A549 (cell line): ENCODE measurements around the gene CRTC3. TPM values are rescaled to one million over a fixed set of nuclear protein-coding genes. Genes with fewer than 3 reads are reported as not detected.

Experiments
- ATAC-seq, 2 experiments: fragments of 200-7000 bp in 1 of 2; fragments of >200 bp in 1 of 2; cut with Nextera tagmentation in 1 of 2; cut with Tn5 transposase in 1 of 2; 3 replicates each; pipeline versions ENCODE4 v1.8.0 to v1.9.1; 2018 to 2020; ENCODE audit warnings: mild to moderate bottlenecking in 1 of 2, moderate library complexity in 1 of 2
- CTCF ChIA-PET: fragments of 300-600 bp; sonication (Branson Sonifier 250); formaldehyde crosslinking; extraction: SDS; loops from one replicate; lab custom pipeline; 2021; ENCODE audit warnings: antibody characterized with exemption, inconsistent platforms; lab: Yijun Ruan, JAX
- POLR2A ChIA-PET: fragments of 350-600 bp; formaldehyde crosslinking; extraction: SDS; loops from one replicate; lab custom pipeline; 2021; ENCODE audit warnings: antibody characterized with exemption, inconsistent platforms; lab: Yijun Ruan, JAX
- DNase-seq, 2 experiments: peaks; one replicate each; pipeline versions ENCODE4 v3.0.0 to v3.0.0-alpha.2; 2011 to 2016; ENCODE audit warnings: low read depth in 1 of 2, low spot score in 1 of 2
- FAIRE-seq: peaks from 2 replicates; lab custom pipeline; 2011; peaks lifted over from hg19 to GRCh38; lab: Jason Lieb, UNC
- H3K27ac ChIP-seq, 2 experiments: fragments of >200 bp; sonication (Bioruptor Twin); formaldehyde crosslinking; 3 replicates each; pipeline ENCODE4 v1.5.1; 2016 to 2017
- H3K4me1 ChIP-seq: fragments of >200 bp; sonication (Bioruptor Twin); formaldehyde crosslinking; 3 replicates; pipeline ENCODE4 v1.6.1; 2016
- H3K4me2 ChIP-seq: fragments of >200 bp; sonication (Bioruptor Twin); formaldehyde crosslinking; 3 replicates; pipeline ENCODE4 v1.6.1; 2016
- H3K4me3 ChIP-seq: fragments of >200 bp; sonication (Bioruptor Twin); formaldehyde crosslinking; 3 replicates; pipeline ENCODE4 v1.5.1; 2016
- H3K9me3 ChIP-seq: fragments of >200 bp; sonication (Bioruptor Twin); formaldehyde crosslinking; 3 replicates; pipeline ENCODE4 v1.6.1; 2016
- BHLHE40 ChIP-seq: IDR thresholded peaks from 2 replicates; pipeline ENCODE4 v1.6.1; 2012; ENCODE audit warnings: low read depth, low read length, inconsistent platforms
- CBX2 ChIP-seq: fragments of 200-600 bp; sonication (generic); IDR thresholded peaks from 2 replicates; pipeline ENCODE4 v1.6.1; 2016; ENCODE audit warnings: low read depth, mild to moderate bottlenecking, borderline replicate concordance
- CBX8 ChIP-seq: fragments of 200-600 bp; sonication (generic); IDR thresholded peaks from 2 replicates; pipeline ENCODE4 v1.6.1; 2016
- EHMT2 ChIP-seq: fragments of 200-600 bp; sonication (generic); IDR thresholded peaks from 2 replicates; pipeline ENCODE4 v1.6.1; 2016; ENCODE audit warnings: antibody characterized with exemption, low read depth, mild to moderate bottlenecking, moderate library complexity
- EP300 ChIP-seq, 2 experiments: fragments of >200 bp; sonication (Bioruptor Twin); formaldehyde crosslinking; IDR thresholded peaks; 2 replicates in 1 of 2; 3 replicates in 1 of 2; pipeline ENCODE4 v1.6.1; 2016 to 2017
- FOSL2 ChIP-seq, 2 experiments: fragments of 450-650 bp in 1 of 2; fragments of >200 bp in 1 of 2; sonication (Bioruptor Twin) in 1 of 2; formaldehyde crosslinking; IDR thresholded peaks; 2 replicates each; pipeline versions ENCODE4 v1.5.0 to v1.6.1; 2016 to 2020; ENCODE audit warnings: mild to moderate bottlenecking in 1 of 2, moderate library complexity in 1 of 2
- GATA3 ChIP-seq: IDR thresholded peaks from 2 replicates; pipeline ENCODE4 v1.6.1; 2012; ENCODE audit warnings: borderline replicate concordance
- HEYL ChIP-seq: fragments of 250-450 bp; sonication (Bioruptor Pico); IDR thresholded peaks from 2 replicates; pipeline ENCODE4 v1.8.0; 2021; ENCODE audit warnings: mild to moderate bottlenecking, moderate library complexity
- HOXA7 ChIP-seq: fragments of 250-450 bp; sonication (Bioruptor Pico); IDR thresholded peaks from 2 replicates; pipeline ENCODE4 v1.5.0; 2020; ENCODE audit warnings: mild to moderate bottlenecking, moderate library complexity
- JUNB ChIP-seq: fragments of >200 bp; sonication (Bioruptor Twin); formaldehyde crosslinking; IDR thresholded peaks from 2 replicates; pipeline ENCODE4 v1.6.1; 2016
- NPAS2 ChIP-seq: fragments of 250-450 bp; sonication (Bioruptor Pico); IDR thresholded peaks from 2 replicates; pipeline ENCODE4 v1.8.0; 2022; ENCODE audit warnings: mild to moderate bottlenecking, moderate library complexity, borderline replicate concordance
- PHF8 ChIP-seq: fragments of 200-600 bp; sonication (generic); IDR thresholded peaks from 2 replicates; pipeline ENCODE4 v1.6.1; 2016; ENCODE audit warnings: low read depth, mild to moderate bottlenecking, antibody characterized with exemption, moderate library complexity, borderline replicate concordance
- POLR2A ChIP-seq: IDR thresholded peaks from 2 replicates; pipeline ENCODE4 v1.6.1; 2012; ENCODE audit warnings: mild to moderate bottlenecking, low read length
- POLR2AphosphoS2 ChIP-seq: conservative IDR thresholded peaks from 2 replicates; pipeline ENCODE4 v1.6.1; 2012; ENCODE audit warnings: low read length, improper control_type of control experiment, inconsistent platforms
- RARB ChIP-seq: fragments of 250-450 bp; sonication (Bioruptor Pico); IDR thresholded peaks from 2 replicates; pipeline ENCODE4 v1.8.0; 2021; ENCODE audit warnings: mild to moderate bottlenecking, moderate library complexity
- RFX5 ChIP-seq: fragments of 450-650 bp; IDR thresholded peaks from 2 replicates; pipeline ENCODE4 v1.7.1; 2014; ENCODE audit warnings: antibody characterized with exemption, mild to moderate bottlenecking, moderate library complexity
- SMC3 ChIP-seq: fragments of >200 bp; sonication (Bioruptor Twin); formaldehyde crosslinking; IDR thresholded peaks from 3 replicates; pipeline ENCODE4 v1.6.1; 2018; ENCODE audit warnings: inconsistent platforms
- SREBF2 ChIP-seq: fragments of 450-650 bp; IDR thresholded peaks from 2 replicates; pipeline ENCODE4 v1.6.1; 2014; ENCODE audit warnings: mild to moderate bottlenecking, moderate library complexity
- ZC3H11A ChIP-seq: fragments of 450-650 bp; IDR thresholded peaks from 2 replicates; pipeline ENCODE4 v1.6.1; 2014; ENCODE audit warnings: antibody characterized with exemption, mild to moderate bottlenecking
- WGBS: methylation state at CpG from one replicate; pipeline ENCODE4 v1.1.6; 2017; ENCODE audit errors: missing lambda C conversion rate; 5-methylcytosine and 5-hydroxymethylcytosine counted together
- polyA plus RNA-seq, 4 experiments: library from polyadenylated mRNA; depleted of rRNA in 3 of 4; stranded (reverse); fragments of >200 nt; fragmentation: RNase III in 1 of 4; extraction: RNeasy Plus Mini Kit Qiagen cat#74134 plus additional on column Dnase treatment in 1 of 4; gene quantifications; 2 replicates in 3 of 4; 3 replicates in 1 of 4; pipeline ENCODE4 v1.2.3, GENCODE V29; 2011 to 2017
- TF ChIP-seq, protein P1 (sequence below): fragments of 250-450 bp; sonication (Bioruptor Pico); IDR thresholded peaks from 2 replicates; pipeline ENCODE4 v1.5.0; 2020; ENCODE audit warnings: low read depth, mild to moderate bottlenecking, moderate library complexity
- TF ChIP-seq, protein P2 (sequence below): fragments of 200-600 bp; sonication (generic); IDR thresholded peaks from 2 replicates; pipeline ENCODE4 v1.6.1; 2016; ENCODE audit warnings: antibody characterized with exemption, mild to moderate bottlenecking, moderate library complexity
- TF ChIP-seq, protein P3 (sequence below): fragments of 150-350 bp; IDR thresholded peaks from 2 replicates; pipeline ENCODE4 v1.6.1; 2014; ENCODE audit warnings: low read depth, mild to moderate bottlenecking, low read length
- TF ChIP-seq, protein P4 (sequence below): fragments of 450-650 bp; IDR thresholded peaks from 2 replicates; pipeline ENCODE4 v1.6.1; 2014; ENCODE audit warnings: antibody characterized with exemption
- TF ChIP-seq, protein P5 (sequence below): fragments of >200 bp; sonication (Bioruptor Twin); formaldehyde crosslinking; IDR thresholded peaks from 3 replicates; pipeline ENCODE4 v1.6.1; 2016
- TF ChIP-seq, protein P6 (sequence below): fragments of 250-450 bp; sonication (Bioruptor Pico); IDR thresholded peaks from 2 replicates; pipeline ENCODE4 v1.5.0; 2021; ENCODE audit warnings: mild to moderate bottlenecking, moderate library complexity, borderline replicate concordance
- TF ChIP-seq, protein P7 (sequence below): IDR thresholded peaks from 2 replicates; pipeline ENCODE4 v1.6.1; 2012; ENCODE audit warnings: low read depth, borderline replicate concordance

The CRTC3 gene
- polyA plus RNA-seq, 2 of the 4 experiments (the other 2 are of a cell fraction): 17.5 to 30.5 TPM

DNA sequence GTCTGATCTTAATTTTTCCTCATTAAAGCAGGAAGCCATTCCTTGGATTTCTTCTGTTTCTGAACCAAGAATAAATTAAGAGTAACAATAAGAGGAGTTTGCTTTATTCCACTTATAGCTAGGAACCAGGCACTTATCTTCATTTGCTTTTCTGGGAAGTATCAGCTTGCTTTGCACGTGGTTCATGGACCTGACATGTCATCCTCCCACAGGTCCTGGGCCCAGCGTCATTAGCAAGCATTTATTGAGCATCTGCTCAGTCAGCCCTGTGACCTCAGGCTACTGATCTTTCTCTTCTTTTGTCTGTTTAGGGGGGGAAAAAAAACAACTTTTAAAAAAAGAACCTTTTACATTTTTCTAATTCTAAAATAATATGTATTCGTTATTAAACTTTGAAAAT is 34.7 kb upstream of the CRTC3 start:
- no peak for FAIRE-seq
- TF ChIP-seq, protein P1, sequence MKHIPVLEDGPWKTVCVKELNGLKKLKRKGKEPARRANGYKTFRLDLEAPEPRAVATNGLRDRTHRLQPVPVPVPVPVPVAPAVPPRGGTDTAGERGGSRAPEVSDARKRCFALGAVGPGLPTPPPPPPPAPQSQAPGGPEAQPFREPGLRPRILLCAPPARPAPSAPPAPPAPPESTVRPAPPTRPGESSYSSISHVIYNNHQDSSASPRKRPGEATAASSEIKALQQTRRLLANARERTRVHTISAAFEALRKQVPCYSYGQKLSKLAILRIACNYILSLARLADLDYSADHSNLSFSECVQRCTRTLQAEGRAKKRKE: no peak
- no peak for TF ChIP-seq SMC3
- TF ChIP-seq POLR2A: no peak
- TF ChIP-seq EP300 (IDR thresholded peaks at IDR 0.05): no peak
- TF ChIP-seq RFX5: no peak
- no peak for TF ChIP-seq CBX2
- TF ChIP-seq FOSL2 (IDR thresholded peaks at IDR 0.05): no peak
- no peak for TF ChIP-seq FOSL2 (CRISPR knock-in tag; IDR thresholded peaks at IDR 0.05)
- no peak for TF ChIP-seq EHMT2
- TF ChIP-seq BHLHE40: no peak
- TF ChIP-seq ZC3H11A: no peak
- TF ChIP-seq, protein P2, sequence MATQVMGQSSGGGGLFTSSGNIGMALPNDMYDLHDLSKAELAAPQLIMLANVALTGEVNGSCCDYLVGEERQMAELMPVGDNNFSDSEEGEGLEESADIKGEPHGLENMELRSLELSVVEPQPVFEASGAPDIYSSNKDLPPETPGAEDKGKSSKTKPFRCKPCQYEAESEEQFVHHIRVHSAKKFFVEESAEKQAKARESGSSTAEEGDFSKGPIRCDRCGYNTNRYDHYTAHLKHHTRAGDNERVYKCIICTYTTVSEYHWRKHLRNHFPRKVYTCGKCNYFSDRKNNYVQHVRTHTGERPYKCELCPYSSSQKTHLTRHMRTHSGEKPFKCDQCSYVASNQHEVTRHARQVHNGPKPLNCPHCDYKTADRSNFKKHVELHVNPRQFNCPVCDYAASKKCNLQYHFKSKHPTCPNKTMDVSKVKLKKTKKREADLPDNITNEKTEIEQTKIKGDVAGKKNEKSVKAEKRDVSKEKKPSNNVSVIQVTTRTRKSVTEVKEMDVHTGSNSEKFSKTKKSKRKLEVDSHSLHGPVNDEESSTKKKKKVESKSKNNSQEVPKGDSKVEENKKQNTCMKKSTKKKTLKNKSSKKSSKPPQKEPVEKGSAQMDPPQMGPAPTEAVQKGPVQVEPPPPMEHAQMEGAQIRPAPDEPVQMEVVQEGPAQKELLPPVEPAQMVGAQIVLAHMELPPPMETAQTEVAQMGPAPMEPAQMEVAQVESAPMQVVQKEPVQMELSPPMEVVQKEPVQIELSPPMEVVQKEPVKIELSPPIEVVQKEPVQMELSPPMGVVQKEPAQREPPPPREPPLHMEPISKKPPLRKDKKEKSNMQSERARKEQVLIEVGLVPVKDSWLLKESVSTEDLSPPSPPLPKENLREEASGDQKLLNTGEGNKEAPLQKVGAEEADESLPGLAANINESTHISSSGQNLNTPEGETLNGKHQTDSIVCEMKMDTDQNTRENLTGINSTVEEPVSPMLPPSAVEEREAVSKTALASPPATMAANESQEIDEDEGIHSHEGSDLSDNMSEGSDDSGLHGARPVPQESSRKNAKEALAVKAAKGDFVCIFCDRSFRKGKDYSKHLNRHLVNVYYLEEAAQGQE: no peak
- no peak for TF ChIP-seq JUNB
- no peak for TF ChIP-seq SREBF2
- TF ChIP-seq, protein P3, sequence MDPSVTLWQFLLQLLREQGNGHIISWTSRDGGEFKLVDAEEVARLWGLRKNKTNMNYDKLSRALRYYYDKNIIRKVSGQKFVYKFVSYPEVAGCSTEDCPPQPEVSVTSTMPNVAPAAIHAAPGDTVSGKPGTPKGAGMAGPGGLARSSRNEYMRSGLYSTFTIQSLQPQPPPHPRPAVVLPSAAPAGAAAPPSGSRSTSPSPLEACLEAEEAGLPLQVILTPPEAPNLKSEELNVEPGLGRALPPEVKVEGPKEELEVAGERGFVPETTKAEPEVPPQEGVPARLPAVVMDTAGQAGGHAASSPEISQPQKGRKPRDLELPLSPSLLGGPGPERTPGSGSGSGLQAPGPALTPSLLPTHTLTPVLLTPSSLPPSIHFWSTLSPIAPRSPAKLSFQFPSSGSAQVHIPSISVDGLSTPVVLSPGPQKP: no peak
- no peak for TF ChIP-seq POLR2AphosphoS2
- no peak for TF ChIP-seq RARB (CRISPR knock-in tag)
- TF ChIP-seq, protein P4, sequence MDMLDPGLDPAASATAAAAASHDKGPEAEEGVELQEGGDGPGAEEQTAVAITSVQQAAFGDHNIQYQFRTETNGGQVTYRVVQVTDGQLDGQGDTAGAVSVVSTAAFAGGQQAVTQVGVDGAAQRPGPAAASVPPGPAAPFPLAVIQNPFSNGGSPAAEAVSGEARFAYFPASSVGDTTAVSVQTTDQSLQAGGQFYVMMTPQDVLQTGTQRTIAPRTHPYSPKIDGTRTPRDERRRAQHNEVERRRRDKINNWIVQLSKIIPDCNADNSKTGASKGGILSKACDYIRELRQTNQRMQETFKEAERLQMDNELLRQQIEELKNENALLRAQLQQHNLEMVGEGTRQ: no peak
- TF ChIP-seq, all 56 proteins: peak for 0
- DNase-seq (no peak), ATAC-seq (no peak)
- CTCF ChIA-PET: interaction anchor here (1.0 to 7.2 kb wide), 2 partner anchors 13 to 390 kb away, joined by 4 to 54 read pairs; no protein-coding TSS in a partner anchor
- H3K4me3 ChIP-seq: no peak overlapping the region
- H3K9me3 ChIP-seq: no peaks in the 10 kb centered on the region
- H3K27ac ChIP-seq: no peak overlapping the region
- no peak overlapping the region for H3K4me2 ChIP-seq
- POLR2A ChIA-PET: no interaction called here
- no peaks in the 10 kb centered on the region for H3K4me1 ChIP-seq
- WGBS: 87% methylated on average over 3 of the region's 3 CpGs

DNA sequence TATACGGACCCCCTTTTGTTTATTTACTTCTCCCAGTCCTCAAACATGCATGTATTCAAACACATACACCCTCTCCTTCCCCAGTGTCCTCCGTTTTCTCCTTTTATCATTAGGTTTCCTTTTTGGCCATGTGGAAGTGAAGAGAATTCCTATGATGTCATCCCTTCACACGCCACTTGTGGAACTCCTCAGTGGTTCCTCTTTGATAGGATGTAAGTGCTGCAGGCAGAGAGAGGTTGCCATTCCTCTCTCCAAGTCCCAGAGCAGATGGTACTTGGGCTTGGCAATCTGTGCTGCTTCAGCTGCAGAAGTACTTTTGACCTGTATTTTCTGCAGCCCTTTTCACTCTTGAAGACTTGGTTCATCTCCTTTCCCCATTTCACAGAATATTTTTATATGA is 32.9 kb upstream of the CRTC3 start:
- CTCF ChIA-PET: interaction anchor here (0.6 to 7.2 kb wide), 9 partner anchors 11 to 436 kb away, joined by 3 to 54 read pairs (median 7); partner anchors contain the start of gene HDDC3
- H3K4me1 ChIP-seq: no peaks in the 10 kb centered on the region
- POLR2A ChIA-PET: no interaction called here
- H3K4me3 ChIP-seq: no peak overlapping the region
- ATAC-seq (no peak), DNase-seq (no peak), FAIRE-seq (no peak)
- no peaks in the 10 kb centered on the region for H3K9me3 ChIP-seq
- WGBS: 73% methylated on average over 3 of the region's 3 CpGs
- H3K27ac ChIP-seq: no peak overlapping the region
- H3K4me2 ChIP-seq: no peak overlapping the region
- TF ChIP-seq CBX2 (no peak), GATA3 (no peak), CBX8 (no peak), RARB (CRISPR knock-in tag) (no peak), HEYL (no peak), NPAS2 (no peak), EP300 (IDR thresholded peaks at IDR 0.05) (no peak), HOXA7 (no peak), RFX5 (no peak), PHF8 (no peak)
- TF ChIP-seq, protein P5, sequence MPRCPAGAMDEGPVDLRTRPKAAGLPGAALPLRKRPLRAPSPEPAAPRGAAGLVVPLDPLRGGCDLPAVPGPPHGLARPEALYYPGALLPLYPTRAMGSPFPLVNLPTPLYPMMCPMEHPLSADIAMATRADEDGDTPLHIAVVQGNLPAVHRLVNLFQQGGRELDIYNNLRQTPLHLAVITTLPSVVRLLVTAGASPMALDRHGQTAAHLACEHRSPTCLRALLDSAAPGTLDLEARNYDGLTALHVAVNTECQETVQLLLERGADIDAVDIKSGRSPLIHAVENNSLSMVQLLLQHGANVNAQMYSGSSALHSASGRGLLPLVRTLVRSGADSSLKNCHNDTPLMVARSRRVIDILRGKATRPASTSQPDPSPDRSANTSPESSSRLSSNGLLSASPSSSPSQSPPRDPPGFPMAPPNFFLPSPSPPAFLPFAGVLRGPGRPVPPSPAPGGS: no peak
- TF ChIP-seq, protein P6, sequence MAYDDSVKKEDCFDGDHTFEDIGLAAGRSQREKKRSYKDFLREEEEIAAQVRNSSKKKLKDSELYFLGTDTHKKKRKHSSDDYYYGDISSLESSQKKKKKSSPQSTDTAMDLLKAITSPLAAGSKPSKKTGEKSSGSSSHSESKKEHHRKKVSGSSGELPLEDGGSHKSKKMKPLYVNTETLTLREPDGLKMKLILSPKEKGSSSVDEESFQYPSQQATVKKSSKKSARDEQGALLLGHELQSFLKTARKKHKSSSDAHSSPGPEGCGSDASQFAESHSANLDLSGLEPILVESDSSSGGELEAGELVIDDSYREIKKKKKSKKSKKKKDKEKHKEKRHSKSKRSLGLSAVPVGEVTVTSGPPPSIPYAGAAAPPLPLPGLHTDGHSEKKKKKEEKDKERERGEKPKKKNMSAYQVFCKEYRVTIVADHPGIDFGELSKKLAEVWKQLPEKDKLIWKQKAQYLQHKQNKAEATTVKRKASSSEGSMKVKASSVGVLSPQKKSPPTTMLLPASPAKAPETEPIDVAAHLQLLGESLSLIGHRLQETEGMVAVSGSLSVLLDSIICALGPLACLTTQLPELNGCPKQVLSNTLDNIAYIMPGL (CRISPR knock-in tag): no peak
- TF ChIP-seq, protein P7, sequence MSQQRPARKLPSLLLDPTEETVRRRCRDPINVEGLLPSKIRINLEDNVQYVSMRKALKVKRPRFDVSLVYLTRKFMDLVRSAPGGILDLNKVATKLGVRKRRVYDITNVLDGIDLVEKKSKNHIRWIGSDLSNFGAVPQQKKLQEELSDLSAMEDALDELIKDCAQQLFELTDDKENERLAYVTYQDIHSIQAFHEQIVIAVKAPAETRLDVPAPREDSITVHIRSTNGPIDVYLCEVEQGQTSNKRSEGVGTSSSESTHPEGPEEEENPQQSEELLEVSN: no peak
